ENCODE measurements around the gene ADAM12.

The ADAM12 gene

GRCh38 chr10:126215746-126216631, 172.3 kb downstream of the ADAM12 start:
- DNase-seq (ENCODE audit: low read depth in 1 of 2, low spot score in 1 of 2): no peak

GRCh38 chr10:126214679-126215078, 173.6 kb downstream of the ADAM12 start:
- no peak for DNase-seq (ENCODE audit: low read depth in 1 of 2, low spot score in 1 of 2)

GRCh38 chr10:126214021-126214420, 174.3 kb downstream of the ADAM12 start:
- DNase-seq (ENCODE audit: low read depth in 1 of 2, low spot score in 1 of 2): no peak

GRCh38 chr10:126212738-126213137, 175.5 kb downstream of the ADAM12 start:
- DNase-seq (ENCODE audit: low read depth in 1 of 2, low spot score in 1 of 2): no peak

GRCh38 chr10:126210051-126210651, 178.1 kb downstream of the ADAM12 start:
- no peak for DNase-seq (ENCODE audit: low read depth in 1 of 2, low spot score in 1 of 2)

- DNase-seq (ENCODE audit: low read depth in 1 of 2, low spot score in 1 of 2): no peak
These were observed 178.8 kb downstream of the ADAM12 start for GRCh38 chr10:126209451-126209850.

GRCh38 chr10:126208726-126209302, 179.5 kb downstream of the ADAM12 start:
- no peak for DNase-seq (ENCODE audit: low read depth in 1 of 2, low spot score in 1 of 2)

- DNase-seq (ENCODE audit: low read depth in 1 of 2, low spot score in 1 of 2): no peak
These were observed 180.4 kb downstream of the ADAM12 start for GRCh38 chr10:126207851-126208250.

GRCh38 chr10:126207313-126207771, 180.9 kb downstream of the ADAM12 start:
- DNase-seq (ENCODE audit: low read depth in 1 of 2, low spot score in 1 of 2): no peak

GRCh38 chr10:126205486-126206205, 182.6 kb downstream of the ADAM12 start:
- no peak for DNase-seq (ENCODE audit: low read depth in 1 of 2, low spot score in 1 of 2)

GRCh38 chr10:126204320-126204719, 184.0 kb downstream of the ADAM12 start:
- DNase-seq (ENCODE audit: low read depth in 1 of 2, low spot score in 1 of 2): no peak

GRCh38 chr10:126203746-126204145, 184.5 kb downstream of the ADAM12 start:
- DNase-seq (ENCODE audit: low read depth in 1 of 2, low spot score in 1 of 2): no peak

GRCh38 chr10:126201603-126202002, 186.7 kb downstream of the ADAM12 start:
- no peak for DNase-seq (ENCODE audit: low read depth in 1 of 2, low spot score in 1 of 2)

- no peak for DNase-seq (ENCODE audit: low read depth in 1 of 2, low spot score in 1 of 2)
These were observed 188.9 kb downstream of the ADAM12 start for GRCh38 chr10:126199221-126199998.

GRCh38 chr10:126198681-126199080, 189.6 kb downstream of the ADAM12 start:
- DNase-seq (ENCODE audit: low read depth in 1 of 2, low spot score in 1 of 2): no peak

- no peak for DNase-seq (ENCODE audit: low read depth in 1 of 2, low spot score in 1 of 2)
These were observed 191.2 kb downstream of the ADAM12 start for GRCh38 chr10:126197036-126197543.

GRCh38 chr10:126196281-126196680, 192.0 kb downstream of the ADAM12 start:
- no peak for DNase-seq (ENCODE audit: low read depth in 1 of 2, low spot score in 1 of 2)

- DNase-seq (ENCODE audit: low read depth in 1 of 2, low spot score in 1 of 2): no peak
These were observed 197.1 kb downstream of the ADAM12 start for GRCh38 chr10:126191192-126191591.

GRCh38 chr10:126188679-126189200, 199.5 kb downstream of the ADAM12 start:
- no peak for DNase-seq (ENCODE audit: low read depth in 1 of 2, low spot score in 1 of 2)

GRCh38 chr10:126187399-126187798, 200.9 kb downstream of the ADAM12 start:
- no peak for DNase-seq (ENCODE audit: low read depth in 1 of 2, low spot score in 1 of 2)
